ENCODE measurements around the gene MAP3K8.

- no peak for TF ChIP-seq EZH2 (IDR thresholded peaks at IDR 0.05; ENCODE audit: borderline replicate concordance, low read length)
- TF ChIP-seq, protein P1, sequence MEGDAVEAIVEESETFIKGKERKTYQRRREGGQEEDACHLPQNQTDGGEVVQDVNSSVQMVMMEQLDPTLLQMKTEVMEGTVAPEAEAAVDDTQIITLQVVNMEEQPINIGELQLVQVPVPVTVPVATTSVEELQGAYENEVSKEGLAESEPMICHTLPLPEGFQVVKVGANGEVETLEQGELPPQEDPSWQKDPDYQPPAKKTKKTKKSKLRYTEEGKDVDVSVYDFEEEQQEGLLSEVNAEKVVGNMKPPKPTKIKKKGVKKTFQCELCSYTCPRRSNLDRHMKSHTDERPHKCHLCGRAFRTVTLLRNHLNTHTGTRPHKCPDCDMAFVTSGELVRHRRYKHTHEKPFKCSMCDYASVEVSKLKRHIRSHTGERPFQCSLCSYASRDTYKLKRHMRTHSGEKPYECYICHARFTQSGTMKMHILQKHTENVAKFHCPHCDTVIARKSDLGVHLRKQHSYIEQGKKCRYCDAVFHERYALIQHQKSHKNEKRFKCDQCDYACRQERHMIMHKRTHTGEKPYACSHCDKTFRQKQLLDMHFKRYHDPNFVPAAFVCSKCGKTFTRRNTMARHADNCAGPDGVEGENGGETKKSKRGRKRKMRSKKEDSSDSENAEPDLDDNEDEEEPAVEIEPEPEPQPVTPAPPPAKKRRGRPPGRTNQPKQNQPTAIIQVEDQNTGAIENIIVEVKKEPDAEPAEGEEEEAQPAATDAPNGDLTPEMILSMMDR (conservative IDR thresholded peaks at IDR 0.05 in 1 of 2, IDR thresholded peaks at IDR 0.05 in 1 of 2; ENCODE audit: extremely low read depth in 1 of 2, insufficient read depth in 1 of 2, low read depth in 1 of 2, low read length in 2 of 2), result no peak
Observed at GRCh38 chr10:30425336-30426075, 8.5 kb upstream of the MAP3K8 start.

Data from mammary epithelial cell (primary cell).